HG02798 (cell line): ENCODE data around the gene DCLK1.
A peak's percentile ranks its signal among the peaks of the same experiment; 100 is the strongest.

Source experiments
- ATAC-seq: cut with Tn5 transposase; IDR thresholded peaks from one replicate; pipeline ENCODE4 v1.9.1; 2021; ENCODE audit warnings: mild to moderate bottlenecking; ENCODE audit not compliant: unreplicated experiment, poor library complexity

The DCLK1 gene

DNA sequence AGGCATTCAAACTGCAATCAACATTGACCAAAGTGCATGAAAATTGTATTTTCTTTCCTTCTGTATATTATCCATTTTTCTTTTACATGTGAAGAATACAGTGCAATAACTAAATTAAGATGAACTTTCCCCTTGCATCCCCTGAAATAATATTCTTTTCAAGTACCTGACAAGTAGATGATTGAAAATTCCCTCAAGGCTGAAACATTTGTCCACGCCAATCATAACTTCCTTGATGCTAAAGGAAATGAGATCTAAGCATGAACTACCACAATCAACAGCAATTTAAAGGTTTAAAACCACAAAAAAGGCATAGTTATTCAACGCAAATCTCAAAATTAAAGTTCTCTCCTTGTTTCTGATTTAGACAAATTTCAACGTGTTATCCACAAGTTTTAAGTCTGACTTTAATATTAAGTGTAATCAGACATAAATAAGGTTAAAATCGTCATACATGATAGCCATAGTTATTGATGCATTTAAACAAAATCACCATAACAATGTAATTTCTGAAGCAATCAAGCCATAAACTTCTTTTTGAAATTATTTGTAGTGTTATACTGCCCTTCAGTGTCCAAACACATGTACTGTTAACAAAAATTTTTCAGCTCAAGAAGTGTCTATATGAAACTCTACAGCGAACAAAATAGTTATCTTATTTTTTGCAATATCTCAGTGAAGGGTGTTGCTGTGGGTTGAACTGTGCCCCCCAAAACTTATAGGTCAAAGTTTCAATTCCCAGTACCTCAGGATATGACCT lies 169.5 kb downstream of the DCLK1 start:
- ATAC-seq, result no peak

GRCh38 chr13:35961002-35961401 lies 170.2 kb downstream of the DCLK1 start:
- ATAC-seq, result no peak

- ATAC-seq, result no peak
Observed at GRCh38 chr13:35957996-35958395, 173.2 kb downstream of the DCLK1 start.

DNA sequence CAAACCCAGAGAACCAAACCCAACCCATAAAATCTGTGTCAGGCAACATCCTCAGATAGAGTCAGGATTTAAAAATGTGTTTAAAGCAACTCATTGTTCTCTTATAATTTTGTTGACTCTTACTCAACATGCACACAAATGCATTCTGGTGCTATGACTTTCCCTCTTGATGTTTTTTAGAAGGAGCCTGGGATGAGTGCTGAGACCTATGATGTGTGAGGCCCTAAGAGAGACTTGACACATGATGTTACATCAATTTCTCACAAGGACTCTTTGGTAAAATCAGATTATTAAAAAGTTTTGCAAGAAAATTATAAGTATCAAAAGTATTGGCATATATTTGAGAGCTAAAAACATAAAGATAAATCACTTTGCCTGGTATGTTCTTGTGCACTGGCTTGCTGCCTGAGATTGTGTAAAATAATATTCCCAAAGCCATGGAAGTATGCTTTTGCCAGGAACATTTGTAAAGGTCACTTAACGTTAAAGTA lies 173.9 kb downstream of the DCLK1 start:
- no peak for ATAC-seq

DNA sequence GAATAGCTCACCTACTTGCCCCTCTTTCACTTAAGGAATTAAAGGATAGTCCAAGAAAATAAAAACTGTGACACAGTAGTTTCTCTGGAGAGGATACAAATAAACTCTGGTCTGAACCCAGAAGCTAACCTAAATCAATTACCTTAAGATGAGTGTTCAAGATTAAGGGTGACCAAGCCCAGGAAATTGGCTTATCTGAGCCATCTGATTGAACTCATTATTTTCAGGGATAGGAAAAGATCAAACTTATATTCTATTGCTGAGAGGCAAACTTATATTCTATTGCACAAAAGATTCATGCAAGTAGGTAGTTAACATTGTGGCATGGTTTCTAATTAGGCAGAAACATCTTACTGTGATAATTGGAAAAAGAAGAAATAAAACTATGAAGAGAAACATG lies 175.1 kb downstream of the DCLK1 start:
- ATAC-seq, result no peak

DNA sequence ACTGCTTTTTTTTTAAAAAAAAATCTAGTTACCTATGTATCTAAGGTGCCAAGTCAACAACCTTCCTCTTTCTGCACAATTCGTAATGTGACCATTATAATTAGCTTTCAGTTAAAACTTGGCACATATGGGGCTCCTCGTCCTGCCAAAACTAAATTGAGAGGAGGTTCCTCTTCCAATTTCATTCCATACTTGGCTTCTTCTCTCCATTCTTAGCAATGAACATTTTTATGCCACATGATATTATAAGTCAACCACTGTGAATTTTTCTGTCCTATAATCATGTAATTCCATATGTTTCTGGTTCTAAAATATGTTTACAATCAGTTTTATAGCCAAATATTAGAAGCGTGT lies 177.0 kb downstream of the DCLK1 start:
- ATAC-seq, result no peak

DNA sequence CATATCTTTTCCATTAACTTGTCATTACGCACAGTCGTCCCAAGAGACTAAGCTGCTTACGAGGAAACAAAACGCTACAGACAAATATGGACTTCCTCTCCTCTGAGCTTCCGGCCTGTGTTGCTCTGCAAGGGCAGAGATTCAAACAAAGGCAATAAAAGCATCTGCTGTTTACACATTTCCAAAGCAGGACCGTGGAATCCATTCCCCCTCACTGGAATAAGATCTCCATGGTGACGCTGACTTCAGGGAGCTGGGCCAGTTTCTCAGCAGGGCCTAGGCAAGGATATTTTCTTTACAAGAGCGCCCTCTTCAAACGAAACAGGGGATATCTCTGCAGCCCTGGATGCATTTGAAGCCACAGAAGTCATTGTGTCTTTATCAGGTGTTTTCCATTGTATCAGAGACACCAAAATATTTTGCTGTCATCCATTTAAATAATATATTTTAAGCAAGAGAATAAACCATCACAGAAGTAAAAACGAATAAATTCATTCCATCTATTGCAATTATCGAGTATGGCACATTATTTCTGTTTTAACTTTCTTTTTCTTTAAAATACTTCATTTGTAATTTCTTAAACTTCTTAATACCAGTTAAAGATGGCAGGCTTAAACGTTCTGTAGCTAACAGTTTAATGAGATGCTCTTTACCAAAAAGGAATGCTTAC lies 177.5 kb downstream of the DCLK1 start:
- ATAC-seq, result peak; percentile 60

DNA sequence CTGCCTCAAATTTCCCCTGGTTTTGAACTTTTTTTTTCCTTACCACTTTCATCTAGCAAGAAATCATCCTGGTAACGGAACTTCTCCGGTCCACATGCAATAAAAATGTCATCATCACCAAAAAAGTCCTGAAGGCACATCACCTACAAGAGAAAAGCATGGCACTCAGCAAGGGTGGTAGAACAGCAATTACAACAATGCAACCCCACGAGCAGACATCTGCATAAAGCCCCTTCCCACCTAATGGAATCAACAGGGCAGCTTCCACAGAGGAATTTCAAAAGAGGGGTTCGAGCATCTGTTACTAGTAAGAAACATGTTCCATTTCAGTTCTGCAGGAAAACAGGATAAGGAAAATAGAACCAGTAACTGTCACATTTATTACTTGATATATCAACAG lies 183.9 kb downstream of the DCLK1 start:
- ATAC-seq, result no peak

- no peak for ATAC-seq
Observed at GRCh38 chr13:35945368-35945767, 185.8 kb downstream of the DCLK1 start.

DNA sequence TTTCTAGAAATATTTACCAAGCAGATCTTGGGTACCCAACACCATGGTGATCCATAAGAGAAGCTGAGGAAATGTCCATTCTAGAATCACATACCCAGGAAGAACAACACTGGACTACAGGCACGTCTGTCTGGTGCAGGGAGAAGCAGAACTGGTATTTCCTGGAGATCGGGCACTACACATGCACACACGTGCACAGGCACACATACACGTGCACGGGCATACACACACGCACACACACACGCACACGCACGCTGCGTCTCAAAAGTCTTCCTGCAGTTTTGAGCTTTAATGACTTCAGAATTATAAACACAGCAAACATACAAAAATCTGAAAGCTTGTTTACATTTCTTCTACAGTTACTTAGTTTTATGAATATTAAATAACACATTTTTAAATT lies 189.8 kb downstream of the DCLK1 start:
- no peak for ATAC-seq

DNA sequence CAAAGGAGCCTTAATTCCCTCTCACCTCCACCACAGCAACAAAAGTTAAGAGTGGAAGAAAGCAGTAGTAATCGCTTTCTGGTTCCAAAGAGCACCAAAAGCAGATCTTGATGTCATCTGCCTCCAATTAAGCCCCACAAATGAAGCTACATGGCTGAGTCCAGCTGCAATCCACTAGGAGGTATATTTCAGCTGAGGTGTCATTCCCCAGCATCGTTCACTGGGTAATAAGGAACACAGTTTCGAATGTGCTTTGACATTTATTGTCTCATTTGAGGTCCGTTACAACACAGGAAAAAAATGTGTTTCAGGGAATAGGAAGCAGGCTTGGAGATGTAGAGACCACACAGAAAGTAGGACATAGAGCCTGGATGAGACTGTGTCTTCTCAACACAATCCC lies 190.4 kb downstream of the DCLK1 start:
- ATAC-seq, result no peak

- no peak for ATAC-seq
Observed at GRCh38 chr13:35936246-35936978, 194.8 kb downstream of the DCLK1 start.

DNA sequence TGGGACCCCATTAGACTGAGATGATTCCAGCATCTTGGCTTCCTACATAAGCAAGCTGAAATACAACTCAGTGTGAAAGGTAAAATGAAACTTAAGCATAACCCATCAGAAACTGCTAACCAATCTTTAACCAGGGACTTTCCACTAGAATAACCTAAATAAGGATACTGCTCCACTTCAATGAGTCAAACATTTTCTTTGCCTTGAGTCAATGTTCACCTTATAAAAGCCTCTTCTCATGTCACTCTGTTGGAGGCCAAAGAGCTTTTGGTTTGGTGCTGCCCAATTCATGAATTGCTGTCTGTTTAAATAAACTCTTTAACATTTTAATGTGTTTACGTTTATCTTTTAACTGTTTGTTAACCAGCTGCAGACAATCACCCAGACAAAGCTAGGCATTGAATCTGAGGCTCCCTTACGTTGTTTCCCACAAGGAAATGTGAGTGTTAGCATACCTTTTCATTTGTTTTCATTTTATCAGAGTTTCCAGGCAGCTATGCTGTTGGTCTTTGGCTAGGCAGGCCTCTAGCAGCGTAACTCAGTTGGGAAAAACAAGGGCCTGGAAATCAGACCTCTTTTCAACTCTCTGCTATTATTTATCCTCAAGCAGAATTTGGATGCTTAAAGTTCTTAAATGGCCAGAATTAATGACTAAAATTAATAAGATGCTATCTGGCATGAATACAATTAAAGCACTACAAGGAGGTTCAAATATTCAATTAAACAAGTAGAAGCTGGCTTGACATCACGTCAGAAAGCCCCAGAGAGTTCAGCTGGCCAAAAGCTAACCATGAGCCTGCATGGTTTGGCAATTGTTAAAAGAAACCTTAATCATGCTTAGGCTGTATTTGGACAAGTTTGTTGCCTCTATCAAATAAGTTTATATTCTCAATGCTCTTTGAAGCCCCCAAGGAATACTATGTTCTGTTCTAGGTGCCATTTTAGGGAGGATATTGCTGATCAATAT lies 200.2 kb downstream of the DCLK1 start:
- peak; percentile 71 for ATAC-seq

GRCh38 chr13:35927567-35928021 lies 203.6 kb downstream of the DCLK1 start:
- ATAC-seq, result no peak

GRCh38 chr13:35926859-35927530 lies 204.2 kb downstream of the DCLK1 start:
- no peak for ATAC-seq

GRCh38 chr13:35925669-35926068 lies 205.5 kb downstream of the DCLK1 start:
- no peak for ATAC-seq

- ATAC-seq, result no peak
Observed at GRCh38 chr13:35923347-35923746, 207.8 kb downstream of the DCLK1 start.

DNA sequence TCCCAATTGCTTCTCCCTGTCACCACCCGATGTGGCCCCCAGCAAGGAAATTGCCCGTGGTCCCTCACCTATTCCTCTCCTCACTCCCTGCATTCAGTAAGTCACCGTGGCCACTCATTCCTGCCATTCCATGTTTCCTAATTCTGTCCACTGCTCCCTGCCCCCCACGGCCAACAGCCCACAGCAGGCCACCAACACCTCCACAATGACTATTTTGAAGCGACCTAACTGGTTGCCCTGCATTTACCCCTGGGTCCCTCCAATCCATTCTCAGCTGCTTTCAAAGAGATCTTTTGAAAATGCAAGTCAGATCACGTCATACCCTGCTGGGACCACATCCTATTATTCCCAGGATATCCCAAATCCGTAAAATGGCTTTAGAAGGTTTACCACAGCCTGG lies 210.4 kb downstream of the DCLK1 start:
- ATAC-seq, result no peak

DNA sequence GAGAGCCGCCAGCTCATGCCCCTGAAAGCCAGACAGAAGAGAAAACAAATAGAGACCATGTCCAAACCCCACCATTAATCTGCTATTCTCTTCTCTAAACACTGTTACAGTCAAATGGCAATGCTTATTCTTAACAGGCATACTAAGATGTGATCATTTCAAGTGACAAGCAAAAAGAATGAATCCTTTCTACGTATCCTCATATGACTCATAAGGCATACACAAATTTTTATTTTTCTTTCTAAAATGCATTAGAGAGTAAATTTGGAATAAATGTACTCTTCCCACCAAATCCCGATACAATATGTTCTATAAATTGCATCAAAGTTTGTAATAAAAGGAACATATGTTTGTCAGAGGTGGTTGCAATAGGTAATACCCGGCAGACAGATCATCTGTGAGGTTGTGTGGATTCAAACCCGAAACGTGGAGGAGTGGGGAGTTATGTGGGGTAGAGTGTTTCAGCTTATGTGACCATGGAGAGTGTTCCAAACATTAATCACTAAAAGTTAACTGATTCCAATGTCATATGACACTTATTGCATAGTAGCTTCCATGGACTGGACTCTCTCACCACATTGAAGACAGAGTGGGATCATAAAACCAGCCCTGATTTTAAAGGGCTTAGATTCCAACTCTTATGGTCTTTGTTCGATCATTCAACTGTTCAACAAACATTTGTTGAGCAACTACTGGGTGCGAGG lies 213.1 kb downstream of the DCLK1 start:
- peak; percentile 14 for ATAC-seq
